ENCODE data around the gene NADSYN1.
"Not testable (repeated sequence)": the region's sequence is repeated elsewhere in the genome, so short reads cannot be mapped to it uniquely, and the experiment has no call there.

Gene NADSYN1

GRCh38 chr11:71518506-71519471 lies 65.8 kb downstream of the NADSYN1 start:
- H3K4me3 ChIP-seq (ENCODE audit: severe bottlenecking), result no peak overlapping the region
- no peaks in the 10 kb centered on the region for H3K4me1 ChIP-seq (ENCODE audit: insufficient read depth, poor library complexity, severe bottlenecking)
- no peaks in the 10 kb centered on the region for H3K27me3 ChIP-seq (ENCODE audit: insufficient read depth, poor library complexity, severe bottlenecking)
- H3K9me3 ChIP-seq (ENCODE audit: severe bottlenecking), result no peaks in the 10 kb centered on the region
- H3K36me3 ChIP-seq (ENCODE audit: low read depth), result no peaks in the 10 kb centered on the region
- H3K27ac ChIP-seq (ENCODE audit: poor library complexity, severe bottlenecking), result no peak overlapping the region
- no peak for ATAC-seq (ENCODE audit: low read depth)
- TF ChIP-seq CTCF (IDR thresholded peaks at IDR 0.05; ENCODE audit: poor library complexity, severe bottlenecking), result no peak
- DNase-seq (ENCODE audit: low spot score), result no peak

- Histone ChIP-seq H3K36me3 (ENCODE audit: low read depth) (no peaks in the 10 kb centered on the region), H3K27me3 (ENCODE audit: insufficient read depth, poor library complexity, severe bottlenecking) (no peaks in the 10 kb centered on the region), H3K27ac (ENCODE audit: poor library complexity, severe bottlenecking) (no peak overlapping the region), H3K4me3 (ENCODE audit: severe bottlenecking) (no peak overlapping the region), H3K9me3 (ENCODE audit: severe bottlenecking) (no peaks in the 10 kb centered on the region), H3K4me1 (ENCODE audit: insufficient read depth, poor library complexity, severe bottlenecking) (no peaks in the 10 kb centered on the region)
- DNase-seq (ENCODE audit: low spot score) (no peak), ATAC-seq (ENCODE audit: low read depth) (no peak)
- TF ChIP-seq CTCF (IDR thresholded peaks at IDR 0.05; ENCODE audit: poor library complexity, severe bottlenecking), result no peak
Measured at GRCh38 chr11:71519546-71519945, 66.5 kb downstream of the NADSYN1 start.

GRCh38 chr11:71525188-71525937 lies 72.4 kb downstream of the NADSYN1 start:
- H3K9me3 ChIP-seq (ENCODE audit: severe bottlenecking), result no peaks in the 10 kb centered on the region
- TF ChIP-seq CTCF (IDR thresholded peaks at IDR 0.05; ENCODE audit: poor library complexity, severe bottlenecking), result no peak
- H3K27ac ChIP-seq (ENCODE audit: poor library complexity, severe bottlenecking), result no peak overlapping the region
- H3K4me3 ChIP-seq (ENCODE audit: severe bottlenecking), result no peak overlapping the region
- H3K36me3 ChIP-seq (ENCODE audit: low read depth), result no peaks in the 10 kb centered on the region
- DNase-seq (ENCODE audit: low spot score), result no peak
- no peaks in the 10 kb centered on the region for H3K4me1 ChIP-seq (ENCODE audit: insufficient read depth, poor library complexity, severe bottlenecking)
- no peaks in the 10 kb centered on the region for H3K27me3 ChIP-seq (ENCODE audit: insufficient read depth, poor library complexity, severe bottlenecking)
- no peak for ATAC-seq (ENCODE audit: low read depth)

GRCh38 chr11:71525938-71526495 lies 73.0 kb downstream of the NADSYN1 start:
- TF ChIP-seq CTCF (IDR thresholded peaks at IDR 0.05; ENCODE audit: poor library complexity, severe bottlenecking), result no peak
- H3K9me3 ChIP-seq (ENCODE audit: severe bottlenecking), result no peaks in the 10 kb centered on the region
- no peak overlapping the region for H3K4me3 ChIP-seq (ENCODE audit: severe bottlenecking)
- H3K4me1 ChIP-seq (ENCODE audit: insufficient read depth, poor library complexity, severe bottlenecking), result no peaks in the 10 kb centered on the region
- no peak overlapping the region for H3K27ac ChIP-seq (ENCODE audit: poor library complexity, severe bottlenecking)
- no peak for DNase-seq (ENCODE audit: low spot score)
- no peak for ATAC-seq (ENCODE audit: low read depth)
- no peaks in the 10 kb centered on the region for H3K27me3 ChIP-seq (ENCODE audit: insufficient read depth, poor library complexity, severe bottlenecking)
- no peaks in the 10 kb centered on the region for H3K36me3 ChIP-seq (ENCODE audit: low read depth)

GRCh38 chr11:71526796-71527575 lies 74.0 kb downstream of the NADSYN1 start, which contains the start of gene KRTAP5-7:
KRTAP5-7 (plus strand) TSS chr11:71527267; CDS start chr11:71527301, 34 bp downstream.
- not testable (repeated sequence) for DNase-seq (ENCODE audit: low spot score); H3K36me3 ChIP-seq (ENCODE audit: low read depth); H3K9me3 ChIP-seq (ENCODE audit: severe bottlenecking); H3K4me3 ChIP-seq (ENCODE audit: severe bottlenecking); H3K27me3 ChIP-seq (ENCODE audit: insufficient read depth, poor library complexity, severe bottlenecking); H3K4me1 ChIP-seq (ENCODE audit: insufficient read depth, poor library complexity, severe bottlenecking); ATAC-seq (ENCODE audit: low read depth); H3K27ac ChIP-seq (ENCODE audit: poor library complexity, severe bottlenecking)
